Lower lobe of right lung (tissue), 2 donors: Measurements from ENCODE around the gene DNAI1. TPM values are rescaled to one million over a fixed set of nuclear protein-coding genes. Genes with fewer than 3 reads are reported as not detected.

Source experiments
- ATAC-seq, 2 donors: fragments of 200-7000 bp; cut with Tn5 transposase; one replicate each; pipeline ENCODE4 v1.9.1; 2020 to 2022; ENCODE audit warnings: mild to moderate bottlenecking in 2 of 2, moderate library complexity in 2 of 2
- DNase-seq: peaks from one replicate; pipeline ENCODE4 v3.0.0-alpha.2; 2020
- H3K27ac ChIP-seq: fragments of 200-600 bp; one replicate; pipeline ENCODE4 v1.8.0; 2022
- H3K27me3 ChIP-seq: fragments of 200-600 bp; one replicate; pipeline ENCODE4 v1.8.0; 2022; ENCODE audit warnings: low read depth
- H3K36me3 ChIP-seq: fragments of 200-600 bp; one replicate; pipeline ENCODE4 v1.8.0; 2022; ENCODE audit warnings: mild to moderate bottlenecking
- H3K4me1 ChIP-seq: fragments of 200-600 bp; one replicate; pipeline ENCODE4 v1.8.0; 2022
- H3K4me3 ChIP-seq: fragments of 200-600 bp; one replicate; pipeline ENCODE4 v1.8.0; 2022; ENCODE audit warnings: mild to moderate bottlenecking
- H3K9me3 ChIP-seq: fragments of 200-600 bp; one replicate; pipeline ENCODE4 v1.8.0; 2022
- intact Hi-C: fragments of 100-400 bp; cut with DNase I; formaldehyde crosslinking; loops from one replicate; pipeline ENCODE4 v1.11.0; 2022
- total RNA-seq: library from RNA; stranded (reverse); fragmentation: NEBNext Ultra II Directional; extraction: Animal tissue kit (Norgen Biotek cat#: 25700); gene quantifications from one replicate; pipeline ENCODE4 v1.2.1, GENCODE V29; 2021
- TF ChIP-seq, protein P1 (sequence below): fragments of 200-600 bp; IDR thresholded peaks from one replicate; pipeline ENCODE4 v1.8.0; 2022; ENCODE audit warnings: antibody characterized with exemption, mild to moderate bottlenecking
- donor health status: DM: no; HTN: yes; CAD: no; lungs with severe emphysema.

The DNAI1 gene
- total RNA-seq, 1 donor from 2014 or later = 13.5 TPM

DNA sequence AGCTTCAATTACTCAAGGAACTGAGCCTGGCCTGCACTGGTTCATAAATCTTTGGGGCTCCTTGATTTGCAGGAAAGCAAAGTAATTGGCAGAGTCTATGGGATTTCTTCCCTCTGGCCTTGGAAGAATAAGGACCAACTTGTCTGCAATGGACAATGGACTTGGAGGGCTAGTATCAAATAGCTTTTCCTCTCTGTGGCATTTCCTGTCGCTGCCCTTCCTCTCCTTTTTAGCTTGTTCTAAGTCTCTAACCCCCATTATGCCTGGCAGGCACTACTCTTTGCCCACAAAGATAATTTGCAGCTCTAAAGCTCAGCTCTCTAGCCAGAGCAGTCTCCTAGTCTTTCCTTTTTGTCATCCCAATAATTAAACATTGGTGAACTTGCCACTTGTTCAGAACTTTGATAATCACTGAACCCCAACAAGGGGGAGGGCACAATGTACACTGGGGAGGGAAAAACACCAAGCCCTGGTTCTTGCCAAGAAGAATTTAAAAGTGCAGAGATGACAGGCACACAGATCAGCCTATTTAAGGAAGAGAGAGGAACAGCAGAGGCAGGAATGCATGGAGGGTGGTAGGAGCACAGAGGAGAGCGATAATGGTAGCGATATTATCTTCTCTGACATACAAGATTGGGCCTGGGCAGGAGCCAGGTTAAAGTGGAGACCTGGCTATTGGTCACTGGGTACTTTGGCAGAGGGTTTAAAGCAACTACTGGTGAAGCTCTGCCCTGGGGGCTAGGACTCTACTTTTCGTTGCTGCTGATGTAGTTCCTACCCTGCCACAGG lies 38.7 kb upstream of the DNAI1 start:
- Histone ChIP-seq H3K27ac (no peak overlapping the region), H3K36me3 (no peaks in the 10 kb centered on the region), H3K27me3 (no peaks in the 10 kb centered on the region), H3K9me3 (no peaks in the 10 kb centered on the region), H3K4me3 (no peak overlapping the region), H3K4me1 (no peaks in the 10 kb centered on the region)
- intact Hi-C loops = no loop called here
- no peak for DNase-seq
- no peak for ATAC-seq
- TF ChIP-seq, protein P1, sequence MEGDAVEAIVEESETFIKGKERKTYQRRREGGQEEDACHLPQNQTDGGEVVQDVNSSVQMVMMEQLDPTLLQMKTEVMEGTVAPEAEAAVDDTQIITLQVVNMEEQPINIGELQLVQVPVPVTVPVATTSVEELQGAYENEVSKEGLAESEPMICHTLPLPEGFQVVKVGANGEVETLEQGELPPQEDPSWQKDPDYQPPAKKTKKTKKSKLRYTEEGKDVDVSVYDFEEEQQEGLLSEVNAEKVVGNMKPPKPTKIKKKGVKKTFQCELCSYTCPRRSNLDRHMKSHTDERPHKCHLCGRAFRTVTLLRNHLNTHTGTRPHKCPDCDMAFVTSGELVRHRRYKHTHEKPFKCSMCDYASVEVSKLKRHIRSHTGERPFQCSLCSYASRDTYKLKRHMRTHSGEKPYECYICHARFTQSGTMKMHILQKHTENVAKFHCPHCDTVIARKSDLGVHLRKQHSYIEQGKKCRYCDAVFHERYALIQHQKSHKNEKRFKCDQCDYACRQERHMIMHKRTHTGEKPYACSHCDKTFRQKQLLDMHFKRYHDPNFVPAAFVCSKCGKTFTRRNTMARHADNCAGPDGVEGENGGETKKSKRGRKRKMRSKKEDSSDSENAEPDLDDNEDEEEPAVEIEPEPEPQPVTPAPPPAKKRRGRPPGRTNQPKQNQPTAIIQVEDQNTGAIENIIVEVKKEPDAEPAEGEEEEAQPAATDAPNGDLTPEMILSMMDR = no peak

DNA sequence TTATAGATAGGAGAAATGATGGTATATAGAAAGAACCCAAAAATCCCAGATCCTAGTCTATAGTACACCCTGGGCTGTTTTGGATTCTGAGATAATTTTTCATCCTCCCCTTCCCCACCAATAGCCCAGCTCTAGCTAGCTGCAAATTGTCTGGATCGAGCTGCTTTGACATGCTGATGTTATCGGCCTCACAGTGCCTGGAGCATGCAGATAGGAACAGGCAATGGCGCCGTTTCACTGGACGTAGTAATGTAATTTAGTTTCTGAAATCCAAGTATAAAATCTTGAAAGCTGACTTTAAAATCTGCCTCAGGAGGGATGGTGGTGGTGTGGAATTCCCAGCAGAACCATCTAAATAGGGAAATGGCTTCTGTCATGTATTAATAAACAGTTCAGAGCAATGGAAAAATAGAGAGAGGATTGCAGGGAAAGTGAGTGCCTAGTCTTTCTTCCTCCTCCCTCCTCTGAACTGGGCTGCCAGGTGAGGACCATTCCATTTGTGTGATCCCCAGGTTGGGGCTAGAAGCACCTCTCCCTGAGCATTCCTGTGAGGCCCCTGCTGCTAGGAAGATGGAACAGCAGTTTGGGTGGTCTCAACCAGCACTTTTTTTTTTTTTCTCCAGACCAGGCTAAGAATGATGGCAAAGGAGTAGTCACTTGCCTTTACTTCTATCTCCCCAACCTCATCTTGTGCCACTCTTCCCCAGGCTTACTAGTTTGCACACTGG lies 32.1 kb upstream of the DNAI1 start:
- no peaks in the 10 kb centered on the region for H3K36me3 ChIP-seq
- H3K27me3 ChIP-seq = no peaks in the 10 kb centered on the region
- no peak for DNase-seq
- TF ChIP-seq, protein P1 = no peak
- H3K27ac ChIP-seq = no peak overlapping the region
- no peak overlapping the region for H3K4me3 ChIP-seq
- no peak for ATAC-seq
- peaks cover 21% of the 10 kb centered on the region for H3K4me1 ChIP-seq
- H3K9me3 ChIP-seq = no peaks in the 10 kb centered on the region
- intact Hi-C loops = no loop called here

DNA sequence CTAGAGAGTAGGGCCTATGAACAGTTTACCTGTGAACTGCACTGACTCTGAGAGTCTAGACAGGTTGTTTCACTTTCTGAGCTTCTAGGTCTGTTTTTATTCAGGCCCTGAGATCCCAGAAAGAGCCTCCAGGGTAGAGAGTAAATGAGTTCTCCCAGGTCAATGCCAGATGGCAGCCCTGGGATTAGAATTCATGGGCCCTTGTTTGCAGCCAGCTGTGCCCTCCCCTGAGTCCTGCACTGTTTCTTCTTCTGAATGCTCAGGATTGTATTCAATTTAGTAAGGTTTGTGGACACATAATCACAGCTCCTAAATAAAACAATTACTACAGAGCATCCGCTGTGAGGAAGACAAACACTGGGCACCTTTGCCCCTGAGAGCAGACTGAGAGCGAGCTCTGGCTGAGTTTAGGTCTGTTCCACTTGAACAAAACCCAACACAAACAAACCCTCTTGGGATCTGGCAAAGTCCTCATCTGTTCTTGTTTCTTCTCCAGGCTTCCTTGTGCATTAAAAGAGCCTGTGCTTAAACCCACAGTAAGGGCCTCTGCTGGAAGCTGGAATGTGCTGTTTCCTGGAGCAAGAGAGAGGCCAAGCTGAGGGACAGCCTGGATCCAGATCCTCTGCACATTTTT lies 30.2 kb upstream of the DNAI1 start:
- Histone ChIP-seq H3K4me1 (peaks cover 21% of the 10 kb centered on the region), H3K36me3 (no peaks in the 10 kb centered on the region), H3K27me3 (no peaks in the 10 kb centered on the region), H3K27ac (no peak overlapping the region), H3K9me3 (no peaks in the 10 kb centered on the region), H3K4me3 (no peak overlapping the region)
- no peak for ATAC-seq
- DNase-seq = no peak
- intact Hi-C loops = no loop called here
- TF ChIP-seq, protein P1 = no peak

DNA sequence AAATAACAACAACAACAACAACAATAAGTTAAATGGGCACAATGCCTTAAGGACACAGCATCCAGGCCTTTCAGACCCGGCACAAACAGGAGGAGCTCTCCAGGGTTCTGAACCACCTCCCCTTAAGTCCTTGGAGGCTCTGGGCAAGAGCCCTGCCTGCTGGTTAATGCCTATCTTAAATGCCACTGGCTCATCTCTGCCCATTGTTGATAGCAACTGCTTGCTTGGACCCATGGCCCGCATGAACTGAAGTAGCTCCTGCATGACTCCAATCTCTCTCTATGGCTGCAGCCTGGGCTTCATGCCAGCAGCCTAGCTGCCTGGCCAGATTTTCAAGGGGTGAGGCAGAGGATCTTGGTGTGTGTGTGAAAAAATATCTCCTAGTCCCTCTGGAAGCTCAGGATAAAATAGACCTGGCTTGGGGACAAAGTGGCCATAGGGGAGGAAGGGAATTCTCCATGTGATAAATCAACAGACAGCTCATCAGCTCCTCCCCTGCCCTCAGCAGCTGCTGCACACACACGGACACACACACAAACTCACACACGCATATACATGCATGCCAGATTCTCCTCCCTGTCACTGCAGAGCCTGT lies 27.7 kb upstream of the DNAI1 start:
- intact Hi-C loops = no loop called here
- H3K4me3 ChIP-seq = no peak overlapping the region
- H3K27me3 ChIP-seq = no peaks in the 10 kb centered on the region
- TF ChIP-seq, protein P1 = no peak
- peak; percentile 55 to 64 for ATAC-seq
- H3K27ac ChIP-seq = no peak overlapping the region
- H3K36me3 ChIP-seq = no peaks in the 10 kb centered on the region
- peaks cover 21% of the 10 kb centered on the region for H3K4me1 ChIP-seq
- H3K9me3 ChIP-seq = no peaks in the 10 kb centered on the region
- no peak for DNase-seq

DNA sequence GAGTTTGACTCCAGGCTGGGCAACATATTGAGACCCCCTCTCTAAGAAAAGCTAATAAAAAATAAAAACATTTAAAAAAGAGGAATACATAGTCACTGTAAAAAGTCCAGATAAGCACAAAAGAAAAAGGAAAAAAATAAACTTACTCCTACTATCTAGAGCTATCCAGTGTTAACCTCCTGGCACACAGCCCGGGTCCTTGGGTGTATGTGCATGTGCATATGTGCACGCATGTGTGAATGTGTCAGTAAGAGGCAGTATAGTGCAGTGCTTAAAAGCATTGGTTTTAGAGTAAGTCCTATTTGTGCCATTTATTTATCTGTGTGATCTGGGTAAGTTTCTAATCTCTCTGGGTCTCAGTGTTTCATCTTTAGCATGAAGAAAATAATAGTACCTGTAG lies 26.9 kb upstream of the DNAI1 start:
- intact Hi-C loops = no loop called here
- DNase-seq = no peak
- no peak overlapping the region for H3K27ac ChIP-seq
- H3K4me1 ChIP-seq = peaks cover 21% of the 10 kb centered on the region
- H3K36me3 ChIP-seq = no peaks in the 10 kb centered on the region
- H3K27me3 ChIP-seq = no peaks in the 10 kb centered on the region
- no peaks in the 10 kb centered on the region for H3K9me3 ChIP-seq
- no peak overlapping the region for H3K4me3 ChIP-seq
- ATAC-seq = no peak
- TF ChIP-seq, protein P1 = no peak
